Fibroblast of villous mesenchyme (primary cell): Measurements from ENCODE around the gene BAG3. TPM values are rescaled to one million over a fixed set of nuclear protein-coding genes. Genes with fewer than 3 reads are reported as not detected.

ENCODE experiments used
- DNase-seq: peaks from one replicate; pipeline ENCODE4 v3.0.0-alpha.2; 2010; ENCODE audit warnings: low read depth
- H3K4me3 ChIP-seq: 2 replicates; pipeline ENCODE4 v1.5.1; 2011; ENCODE audit warnings: low read depth, mild to moderate bottlenecking, low read length
- total RNA-seq: library from RNA; depleted of rRNA; stranded (reverse); fragments of >200 nt; gene quantifications from 2 replicates; pipeline ENCODE4 v1.2.3, GENCODE V29; 2012
- TF ChIP-seq, protein P1 (sequence below): IDR thresholded peaks from 2 replicates; pipeline ENCODE4 v1.5.1; 2012; ENCODE audit warnings: low read depth, mild to moderate bottlenecking, low read length; ENCODE audit not compliant: insufficient read depth

BAG3 gene
- total RNA-seq, 1 donor: 18.6 TPM

DNA sequence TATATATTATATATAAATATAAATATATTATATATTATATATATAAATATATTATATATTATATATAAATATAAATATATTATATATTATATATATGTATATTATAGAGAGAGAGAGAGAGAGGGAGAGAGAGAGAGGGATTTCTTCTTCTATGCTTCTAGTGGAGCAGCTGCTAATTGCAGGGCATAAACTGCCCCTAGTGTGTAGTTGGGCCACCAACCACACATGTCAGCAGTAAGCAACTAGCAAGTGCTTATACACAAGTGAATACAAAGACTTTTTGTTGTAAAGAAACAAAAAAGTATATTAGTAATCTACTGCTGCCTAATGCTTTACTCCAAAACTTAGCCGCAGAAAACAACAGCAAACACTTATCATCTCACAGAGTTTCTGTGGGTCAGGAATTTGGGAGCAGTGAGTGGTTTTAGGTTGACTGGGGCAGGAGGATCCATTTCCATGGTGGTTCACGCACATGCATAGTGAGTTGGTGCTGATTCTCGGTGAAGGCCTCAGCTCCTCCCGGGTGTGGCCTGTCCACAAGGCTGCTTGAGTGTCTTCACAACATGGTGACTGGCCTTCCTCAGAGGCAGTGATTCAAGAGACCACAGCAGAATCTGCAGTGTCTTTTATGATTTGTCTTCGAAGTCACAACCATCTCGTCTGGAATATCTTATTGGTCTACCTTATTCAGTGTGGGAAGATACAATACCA, 25.5 kb upstream of the BAG3 start:
- TF ChIP-seq, protein P1, sequence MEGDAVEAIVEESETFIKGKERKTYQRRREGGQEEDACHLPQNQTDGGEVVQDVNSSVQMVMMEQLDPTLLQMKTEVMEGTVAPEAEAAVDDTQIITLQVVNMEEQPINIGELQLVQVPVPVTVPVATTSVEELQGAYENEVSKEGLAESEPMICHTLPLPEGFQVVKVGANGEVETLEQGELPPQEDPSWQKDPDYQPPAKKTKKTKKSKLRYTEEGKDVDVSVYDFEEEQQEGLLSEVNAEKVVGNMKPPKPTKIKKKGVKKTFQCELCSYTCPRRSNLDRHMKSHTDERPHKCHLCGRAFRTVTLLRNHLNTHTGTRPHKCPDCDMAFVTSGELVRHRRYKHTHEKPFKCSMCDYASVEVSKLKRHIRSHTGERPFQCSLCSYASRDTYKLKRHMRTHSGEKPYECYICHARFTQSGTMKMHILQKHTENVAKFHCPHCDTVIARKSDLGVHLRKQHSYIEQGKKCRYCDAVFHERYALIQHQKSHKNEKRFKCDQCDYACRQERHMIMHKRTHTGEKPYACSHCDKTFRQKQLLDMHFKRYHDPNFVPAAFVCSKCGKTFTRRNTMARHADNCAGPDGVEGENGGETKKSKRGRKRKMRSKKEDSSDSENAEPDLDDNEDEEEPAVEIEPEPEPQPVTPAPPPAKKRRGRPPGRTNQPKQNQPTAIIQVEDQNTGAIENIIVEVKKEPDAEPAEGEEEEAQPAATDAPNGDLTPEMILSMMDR: no peak
- no peak overlapping the region for H3K4me3 ChIP-seq
- DNase-seq: no peak

DNA sequence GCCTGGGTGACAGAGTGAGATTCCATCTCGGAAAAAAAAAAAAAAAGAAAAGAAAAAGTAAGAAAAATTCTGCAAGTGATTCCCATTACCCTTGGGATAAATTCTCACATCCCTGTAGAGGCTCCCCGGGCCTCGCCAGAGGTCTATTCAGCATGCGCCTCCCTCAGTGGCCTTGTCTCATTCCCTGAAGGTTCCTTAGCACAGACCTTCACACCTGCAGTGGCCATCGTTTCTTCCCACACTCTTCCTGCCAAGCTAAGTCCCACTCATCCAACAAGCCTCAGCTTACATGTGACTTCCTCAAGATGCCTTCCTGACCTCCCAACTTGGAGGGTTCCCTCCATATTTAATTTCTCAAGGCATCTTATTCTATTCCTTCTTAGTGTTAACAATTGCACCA, 20.9 kb upstream of the BAG3 start:
- DNase-seq: no peak

DNA sequence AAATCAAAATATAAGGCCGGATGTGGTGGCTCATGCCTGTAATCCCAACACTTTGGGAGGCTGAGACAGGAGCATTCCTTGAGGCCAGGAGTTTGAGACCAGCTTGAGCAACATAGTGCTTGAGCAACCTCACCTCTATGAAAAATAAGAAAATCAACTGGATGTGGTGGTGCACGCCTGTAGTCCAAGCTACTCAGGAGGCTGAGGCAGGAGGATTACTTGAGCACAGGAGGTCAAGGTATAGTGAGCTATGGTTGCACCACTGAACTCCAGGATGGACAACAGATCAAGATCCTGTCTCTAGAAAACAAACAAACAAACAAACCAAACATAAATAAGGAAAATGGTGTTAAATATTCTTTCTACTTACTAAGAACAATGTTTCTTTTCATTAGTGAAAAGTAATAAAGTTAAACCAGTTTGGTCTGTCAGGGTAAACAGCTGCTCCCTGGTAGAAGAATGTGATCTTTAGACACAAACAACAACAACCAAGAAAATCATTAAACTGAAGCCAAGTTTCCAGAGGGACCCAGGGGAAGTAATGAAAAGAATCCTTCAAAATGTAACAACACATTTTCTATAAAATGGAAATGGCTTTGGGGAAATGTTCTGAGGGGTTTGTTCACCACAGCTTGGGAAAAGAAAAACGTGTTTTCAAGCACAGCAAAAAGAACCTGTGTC, 17.5 kb upstream of the BAG3 start:
- no peak overlapping the region for H3K4me3 ChIP-seq
- DNase-seq: peak; percentile 45
- TF ChIP-seq, protein P1: no peak

More for the DNA sequence above, 20.9 kb upstream of the BAG3 start:
- TF ChIP-seq, protein P1: no peak
- no peak overlapping the region for H3K4me3 ChIP-seq

DNA sequence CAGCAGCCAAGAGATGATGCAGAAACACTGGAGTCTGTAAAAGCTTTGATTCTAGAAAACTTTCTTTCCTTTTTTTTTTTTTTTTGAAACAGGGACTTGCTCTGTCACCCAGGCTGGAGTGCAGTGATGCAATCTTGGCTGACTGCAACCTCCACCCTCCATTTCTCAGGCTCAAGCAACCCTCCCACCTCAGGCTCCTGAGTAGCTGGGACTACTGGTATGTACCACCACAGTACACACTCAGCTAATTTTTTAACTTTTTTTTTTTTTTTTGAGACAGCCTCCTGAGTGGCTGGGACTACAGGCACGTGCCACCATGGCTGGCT, 17.0 kb upstream of the BAG3 start:
- TF ChIP-seq, protein P1: no peak
- DNase-seq: peak; percentile 71
- H3K4me3 ChIP-seq: no peak overlapping the region

DNA sequence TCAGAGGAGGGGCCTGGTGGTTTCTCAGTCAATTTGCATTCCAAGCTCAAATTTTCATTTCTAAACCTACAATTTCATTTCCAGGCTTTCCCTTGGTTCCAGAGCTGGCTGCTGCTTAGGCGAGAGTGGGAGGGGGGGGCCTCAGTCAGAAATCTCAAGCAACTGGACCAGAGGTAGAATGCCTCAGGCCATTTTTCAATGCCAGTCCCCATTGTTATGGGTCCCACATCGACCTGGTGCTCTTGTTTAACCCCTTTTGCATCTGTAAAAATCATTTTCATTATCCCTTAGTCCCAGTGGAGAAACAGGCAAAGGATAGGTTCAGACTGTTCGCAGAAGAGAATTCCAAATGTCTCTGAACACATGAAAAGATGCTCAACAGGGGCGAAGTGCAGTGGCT, 13.5 kb upstream of the BAG3 start:
- H3K4me3 ChIP-seq: no peak overlapping the region
- no peak for DNase-seq
- TF ChIP-seq, protein P1: no peak

DNA sequence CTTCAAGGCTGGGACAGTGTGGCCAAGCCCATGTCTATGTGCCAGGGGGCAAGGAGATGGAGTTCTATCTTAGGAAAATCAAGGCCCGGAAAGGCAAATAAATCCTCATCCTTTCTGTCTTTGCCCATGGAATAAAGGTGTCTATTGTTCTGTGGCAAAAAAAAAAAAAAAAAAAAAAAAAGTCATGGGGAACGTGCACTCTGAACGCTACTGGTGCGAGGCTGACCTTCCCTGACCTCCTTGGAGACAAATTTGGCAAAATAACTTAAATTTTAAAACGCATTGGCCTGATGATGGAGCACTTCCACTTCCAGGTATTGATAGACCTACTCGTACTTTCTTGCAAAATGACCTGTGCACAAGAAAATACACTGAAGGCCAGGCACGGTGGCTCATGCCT, 12.2 kb upstream of the BAG3 start:
- no peak for DNase-seq
- TF ChIP-seq, protein P1: no peak
- H3K4me3 ChIP-seq: no peak overlapping the region

DNA sequence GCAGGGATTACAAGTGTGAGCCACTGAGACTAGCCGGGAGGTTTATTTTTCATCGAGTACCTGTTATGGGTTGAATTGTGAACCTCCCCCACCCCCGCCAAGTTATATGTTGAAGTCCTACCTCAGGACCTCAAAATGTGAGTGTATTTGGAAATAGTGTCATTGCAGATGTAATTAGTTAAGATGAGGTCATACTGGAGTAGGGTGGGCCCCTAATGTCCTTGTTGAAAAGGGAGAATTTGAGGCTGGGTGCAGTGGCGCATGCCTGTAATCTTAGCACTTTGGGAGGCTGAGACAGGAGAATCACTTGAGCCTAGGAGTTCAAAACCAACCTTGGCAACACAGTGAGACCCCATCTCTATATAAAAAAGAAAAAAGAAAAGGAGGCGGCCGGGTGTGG, 10.8 kb upstream of the BAG3 start:
- DNase-seq: no peak
- TF ChIP-seq, protein P1: no peak
- no peak overlapping the region for H3K4me3 ChIP-seq
